GM12878 (cell line): ENCODE results near the gene ZNF407.

Source experiments
- CHD4 ChIP-seq: fragments of 200-600 bp; sonication (generic); IDR thresholded peaks from 2 replicates; pipeline ENCODE4 v1.6.1; 2016; ENCODE audit warnings: mild to moderate bottlenecking
- CREB1 ChIP-seq: IDR thresholded peaks from 2 replicates; pipeline ENCODE4 v1.6.1; 2012; ENCODE audit warnings: low read depth, mild to moderate bottlenecking, inconsistent platforms
- EZH2 ChIP-seq: IDR thresholded peaks from 2 replicates; pipeline ENCODE4 v1.6.1; 2012; ENCODE audit warnings: low read depth, mild to moderate bottlenecking, control low read depth, inconsistent platforms, low read length, borderline replicate concordance; ENCODE audit not compliant: control insufficient read depth
- MEF2A ChIP-seq: IDR thresholded peaks from 2 replicates; pipeline ENCODE4 v1.6.1; 2011; ENCODE audit warnings: low read depth, mild to moderate bottlenecking, low read length, moderate library complexity; ENCODE audit not compliant: insufficient read depth
- POLR2A ChIP-seq: IDR thresholded peaks from 2 replicates; pipeline ENCODE4 v1.6.1; 2011; ENCODE audit warnings: low read depth, mild to moderate bottlenecking, low read length
- POU2F2 ChIP-seq: IDR thresholded peaks from 3 replicates; pipeline ENCODE4 v1.6.1; 2011; ENCODE audit warnings: low read depth, mild to moderate bottlenecking, low read length, borderline replicate concordance
- SMC3 ChIP-seq: IDR thresholded peaks from 2 replicates; pipeline ENCODE4 v1.6.1; 2011; ENCODE audit warnings: low read length, improper control_type of control experiment, borderline replicate concordance
- TCF12 ChIP-seq: IDR thresholded peaks from 2 replicates; pipeline ENCODE4 v1.6.1; 2011; ENCODE audit warnings: low read depth, mild to moderate bottlenecking, low read length
- ZNF207 ChIP-seq: fragments of 450-650 bp; IDR thresholded peaks from 2 replicates; pipeline ENCODE4 v1.6.1; 2014; ENCODE audit warnings: antibody characterized with exemption, mild to moderate bottlenecking, borderline replicate concordance
- TF ChIP-seq, protein P1 (sequence below), 3 experiments: IDR thresholded peaks in 2 of 3; conservative IDR thresholded peaks in 1 of 3; 2 replicates each; pipeline ENCODE4 v1.5.1; 2011; ENCODE audit warnings: low read depth in 3 of 3, low read length in 3 of 3, mild to moderate bottlenecking in 3 of 3, control low read depth in 2 of 3, moderate library complexity in 2 of 3, inconsistent platforms in 1 of 3, mixed read lengths in 1 of 3; ENCODE audit not compliant: control insufficient read depth in 2 of 3, insufficient read depth in 1 of 3; ENCODE audit errors: extremely low read depth in 1 of 3
- TF ChIP-seq, protein P2 (sequence below): fragments of 450-650 bp; IDR thresholded peaks from 2 replicates; pipeline ENCODE4 v1.6.1; 2017; ENCODE audit warnings: mild to moderate bottlenecking

DNA sequence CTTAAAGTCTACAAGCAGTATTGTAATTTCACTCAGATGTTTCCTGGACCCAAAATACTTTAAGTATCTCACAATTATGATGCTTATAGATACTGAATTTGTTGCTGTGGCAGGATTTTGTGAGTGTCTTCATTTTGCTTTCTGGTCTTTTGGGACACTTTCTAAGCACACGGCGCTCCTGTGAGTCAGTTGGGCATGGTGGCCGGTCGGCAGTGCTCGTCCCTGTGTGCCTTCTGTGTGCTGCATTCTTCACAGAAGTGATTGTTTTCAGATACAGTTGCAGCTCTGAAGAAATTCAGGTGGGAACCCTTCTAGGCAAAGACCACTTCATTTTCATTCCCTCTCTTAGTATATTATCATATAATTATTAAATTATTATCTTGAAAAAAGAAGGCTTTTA, 273.3 kb downstream of the ZNF407 start:
- TF ChIP-seq MEF2A: no peak
- TF ChIP-seq, protein P1, sequence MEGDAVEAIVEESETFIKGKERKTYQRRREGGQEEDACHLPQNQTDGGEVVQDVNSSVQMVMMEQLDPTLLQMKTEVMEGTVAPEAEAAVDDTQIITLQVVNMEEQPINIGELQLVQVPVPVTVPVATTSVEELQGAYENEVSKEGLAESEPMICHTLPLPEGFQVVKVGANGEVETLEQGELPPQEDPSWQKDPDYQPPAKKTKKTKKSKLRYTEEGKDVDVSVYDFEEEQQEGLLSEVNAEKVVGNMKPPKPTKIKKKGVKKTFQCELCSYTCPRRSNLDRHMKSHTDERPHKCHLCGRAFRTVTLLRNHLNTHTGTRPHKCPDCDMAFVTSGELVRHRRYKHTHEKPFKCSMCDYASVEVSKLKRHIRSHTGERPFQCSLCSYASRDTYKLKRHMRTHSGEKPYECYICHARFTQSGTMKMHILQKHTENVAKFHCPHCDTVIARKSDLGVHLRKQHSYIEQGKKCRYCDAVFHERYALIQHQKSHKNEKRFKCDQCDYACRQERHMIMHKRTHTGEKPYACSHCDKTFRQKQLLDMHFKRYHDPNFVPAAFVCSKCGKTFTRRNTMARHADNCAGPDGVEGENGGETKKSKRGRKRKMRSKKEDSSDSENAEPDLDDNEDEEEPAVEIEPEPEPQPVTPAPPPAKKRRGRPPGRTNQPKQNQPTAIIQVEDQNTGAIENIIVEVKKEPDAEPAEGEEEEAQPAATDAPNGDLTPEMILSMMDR (IDR thresholded peaks at IDR 0.05 in 2 of 3, conservative IDR thresholded peaks at IDR 0.05 in 1 of 3; ENCODE audit: control insufficient read depth in 2 of 3, extremely low read depth in 1 of 3, insufficient read depth in 1 of 3, low read depth in 3 of 3, low read length in 3 of 3): no peak
- no peak for TF ChIP-seq CHD4
- no peak for TF ChIP-seq POLR2A
- TF ChIP-seq POU2F2: no peak
- no peak for TF ChIP-seq EZH2
- TF ChIP-seq, protein P2, sequence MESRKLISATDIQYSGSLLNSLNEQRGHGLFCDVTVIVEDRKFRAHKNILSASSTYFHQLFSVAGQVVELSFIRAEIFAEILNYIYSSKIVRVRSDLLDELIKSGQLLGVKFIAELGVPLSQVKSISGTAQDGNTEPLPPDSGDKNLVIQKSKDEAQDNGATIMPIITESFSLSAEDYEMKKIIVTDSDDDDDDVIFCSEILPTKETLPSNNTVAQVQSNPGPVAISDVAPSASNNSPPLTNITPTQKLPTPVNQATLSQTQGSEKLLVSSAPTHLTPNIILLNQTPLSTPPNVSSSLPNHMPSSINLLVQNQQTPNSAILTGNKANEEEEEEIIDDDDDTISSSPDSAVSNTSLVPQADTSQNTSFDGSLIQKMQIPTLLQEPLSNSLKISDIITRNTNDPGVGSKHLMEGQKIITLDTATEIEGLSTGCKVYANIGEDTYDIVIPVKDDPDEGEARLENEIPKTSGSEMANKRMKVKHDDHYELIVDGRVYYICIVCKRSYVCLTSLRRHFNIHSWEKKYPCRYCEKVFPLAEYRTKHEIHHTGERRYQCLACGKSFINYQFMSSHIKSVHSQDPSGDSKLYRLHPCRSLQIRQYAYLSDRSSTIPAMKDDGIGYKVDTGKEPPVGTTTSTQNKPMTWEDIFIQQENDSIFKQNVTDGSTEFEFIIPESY: no peak
- TF ChIP-seq TCF12: no peak
- TF ChIP-seq ZNF207: no peak
- no peak for TF ChIP-seq SMC3
- TF ChIP-seq CREB1: no peak
